Osteoblast (primary cell): ENCODE results near the gene TCF7L1. TPM values are rescaled to one million over a fixed set of nuclear protein-coding genes. Genes with fewer than 3 reads are reported as not detected.
"Not testable (repeated sequence)": the region's sequence is repeated elsewhere in the genome, so short reads cannot be mapped to it uniquely, and the experiment has no call there.

Source experiments
- DNase-seq: peaks from one replicate; pipeline ENCODE4 v3.0.0; 2011; ENCODE audit warnings: low spot score, mixed read lengths; ENCODE audit not compliant: insufficient read length; ENCODE audit errors: missing footprints
- H2AFZ ChIP-seq: 2 replicates; pipeline ENCODE4 v1.6.0; 2011; ENCODE audit warnings: mild to moderate bottlenecking, low read length
- H3K27ac ChIP-seq: 2 replicates; pipeline ENCODE4 v1.5.1; 2011; ENCODE audit warnings: mild to moderate bottlenecking, low read depth, low read length, moderate library complexity
- H3K27me3 ChIP-seq: 2 replicates; pipeline ENCODE4 v1.6.0; 2012; ENCODE audit warnings: mild to moderate bottlenecking, control low read depth, inconsistent platforms, low read length, moderate library complexity; ENCODE audit not compliant: insufficient read depth
- H3K36me3 ChIP-seq: 2 replicates; pipeline ENCODE4 v1.5.1; 2011; ENCODE audit warnings: mild to moderate bottlenecking, low read length, control low read depth, moderate library complexity; ENCODE audit not compliant: insufficient read depth
- H3K4me1 ChIP-seq: 2 replicates; pipeline ENCODE4 v1.5.1; 2011; ENCODE audit warnings: mild to moderate bottlenecking, low read length, control low read depth, moderate library complexity; ENCODE audit not compliant: insufficient read depth
- H3K4me2 ChIP-seq: 2 replicates; pipeline ENCODE4 v1.6.0; 2011; ENCODE audit warnings: mild to moderate bottlenecking, low read length; ENCODE audit not compliant: insufficient read depth
- H3K4me3 ChIP-seq: fragments of 200-600 bp; sonication (generic); 3 replicates; pipeline ENCODE4 v1.5.1; 2012; ENCODE audit warnings: mild to moderate bottlenecking, low read length, inconsistent platforms; ENCODE audit not compliant: insufficient read depth
- H3K79me2 ChIP-seq: 2 replicates; pipeline ENCODE4 v1.6.0; 2012; ENCODE audit warnings: mild to moderate bottlenecking, low read length, control low read depth, inconsistent platforms; ENCODE audit not compliant: insufficient read depth
- H3K9me3 ChIP-seq: 2 replicates; pipeline ENCODE4 v1.5.1; 2011; ENCODE audit warnings: low read depth, low read length, control low read depth
- H4K20me1 ChIP-seq: 2 replicates; pipeline ENCODE4 v1.6.0; 2012; ENCODE audit warnings: mild to moderate bottlenecking, low read length, control low read depth; ENCODE audit not compliant: insufficient read depth
- CTCF ChIP-seq: IDR thresholded peaks from 2 replicates; pipeline ENCODE4 v1.5.1; 2011; ENCODE audit warnings: mild to moderate bottlenecking, low read depth, low read length, moderate library complexity; ENCODE audit errors: extremely low read depth
- total RNA-seq: library from RNA; depleted of rRNA; stranded (reverse); fragments of >200 nt; gene quantifications from 2 replicates; pipeline ENCODE4 v1.2.3, GENCODE V29; 2012

TCF7L1 gene
- total RNA-seq, 1 donor = 2.5 TPM

DNA sequence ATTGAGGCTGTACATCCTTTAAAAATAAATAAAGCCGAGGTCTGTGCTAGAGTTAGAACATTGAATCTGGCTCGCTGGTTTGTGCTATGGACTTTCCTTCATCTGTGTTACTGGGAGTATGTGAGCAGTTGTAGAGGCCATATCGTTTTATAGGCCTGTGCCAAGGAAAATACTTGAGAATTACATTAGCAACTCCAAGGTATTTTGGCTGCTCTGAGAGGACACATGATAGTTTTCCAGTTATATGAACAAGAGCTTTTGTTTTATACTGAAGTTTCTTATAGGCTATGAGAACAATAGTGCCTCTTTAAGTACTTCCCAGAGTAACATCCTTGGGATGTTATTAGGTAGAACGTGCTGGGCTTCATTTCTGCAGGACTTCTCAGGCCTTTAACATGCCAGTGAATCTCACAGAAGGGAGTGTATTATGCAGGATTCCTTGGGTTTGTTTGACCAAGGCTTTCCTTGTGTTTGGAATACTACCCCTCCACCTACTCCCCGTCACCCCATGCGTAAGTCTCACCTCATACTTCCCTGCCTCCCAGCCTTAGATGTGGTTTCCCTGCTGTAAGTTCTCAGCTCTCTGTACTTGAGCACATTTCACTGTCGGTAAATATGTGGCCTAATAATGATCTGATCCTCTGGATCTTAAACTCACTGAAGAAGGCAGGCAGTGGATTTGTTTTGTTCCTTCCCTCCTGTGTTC lies 21.0 kb downstream of the TCF7L1 start:
- Histone ChIP-seq H3K4me2 (peak overlapping the region; percentile 27), H3K9me3 (no peaks in the 10 kb centered on the region), H2AFZ (no peak overlapping the region), H3K4me3 (no peak overlapping the region), H3K36me3 (no peaks in the 10 kb centered on the region), H3K27ac (no peak overlapping the region), H3K79me2 (peaks cover 72% of the 10 kb centered on the region), H3K4me1 (peaks cover 34% of the 10 kb centered on the region), H4K20me1 (peaks cover 49% of the 10 kb centered on the region), H3K27me3 (no peaks in the 10 kb centered on the region)
- peak; percentile 17 for DNase-seq
- no peak for TF ChIP-seq CTCF

- H3K27me3 ChIP-seq, H3K36me3 ChIP-seq, H2AFZ ChIP-seq, DNase-seq, H3K4me2 ChIP-seq, H3K27ac ChIP-seq, H3K4me3 ChIP-seq, H3K9me3 ChIP-seq: not testable (repeated sequence)
- Histone ChIP-seq H4K20me1 (peaks cover 57% of the 10 kb centered on the region), H3K4me1 (peaks cover 34% of the 10 kb centered on the region), H3K79me2 (peaks cover 81% of the 10 kb centered on the region)
These were observed 21.9 kb downstream of the TCF7L1 start for GRCh38 chr2:85155082-85155481.

GRCh38 chr2:85156153-85156552 lies 23.0 kb downstream of the TCF7L1 start:
- Histone ChIP-seq H3K79me2 (peaks cover 88% of the 10 kb centered on the region), H3K36me3 (no peaks in the 10 kb centered on the region), H3K4me2 (no peak overlapping the region), H3K4me3 (no peak overlapping the region), H3K27me3 (no peaks in the 10 kb centered on the region), H3K9me3 (no peaks in the 10 kb centered on the region), H3K27ac (no peak overlapping the region), H3K4me1 (peaks cover 32% of the 10 kb centered on the region), H4K20me1 (peaks cover 61% of the 10 kb centered on the region), H2AFZ (no peak overlapping the region)
- DNase-seq = peak; percentile 71
- TF ChIP-seq CTCF = no peak

DNA sequence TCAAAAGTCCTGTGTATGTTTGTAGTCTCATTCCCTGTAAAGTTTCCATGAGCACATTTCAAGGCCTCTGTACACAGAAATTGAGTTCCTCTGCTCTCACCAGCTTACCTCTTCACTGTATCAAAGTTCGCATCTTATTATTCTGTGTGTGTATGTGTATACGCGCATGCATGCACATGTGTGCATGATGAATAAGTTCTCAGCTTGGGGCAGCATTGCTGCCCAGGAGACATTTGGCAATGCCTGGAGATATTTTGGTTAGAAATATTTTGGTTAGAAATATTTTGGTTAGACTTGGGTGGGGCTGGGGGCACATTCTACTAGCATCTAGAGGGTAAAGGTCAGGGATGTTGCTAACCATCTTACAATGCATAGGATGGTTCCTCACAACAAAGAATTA lies 23.4 kb downstream of the TCF7L1 start:
- Histone ChIP-seq H3K4me3 (no peak overlapping the region), H3K4me1 (peaks cover 32% of the 10 kb centered on the region), H3K4me2 (no peak overlapping the region), H3K79me2 (peaks cover 88% of the 10 kb centered on the region), H2AFZ (no peak overlapping the region), H3K9me3 (no peaks in the 10 kb centered on the region), H4K20me1 (peaks cover 65% of the 10 kb centered on the region), H3K27ac (no peak overlapping the region), H3K36me3 (no peaks in the 10 kb centered on the region), H3K27me3 (no peaks in the 10 kb centered on the region)
- peak; percentile 23 for DNase-seq
- no peak for TF ChIP-seq CTCF
